GM12892 (cell line): ENCODE data around the gene CTAGE9. TPM values are rescaled to one million over a fixed set of nuclear protein-coding genes. Genes with fewer than 3 reads are reported as not detected.
"Not testable (repeated sequence)": the region's sequence is repeated elsewhere in the genome, so short reads cannot be mapped to it uniquely, and the experiment has no call there.

Experiments
- DNase-seq: peaks from one replicate; pipeline ENCODE4 v3.0.0; 2011; ENCODE audit not compliant: insufficient read length
- FAIRE-seq: peaks from 2 replicates; lab custom pipeline; 2011; peaks lifted over from hg19 to GRCh38; lab: Jason Lieb, UNC
- POLR2A ChIP-seq: IDR thresholded peaks from 2 replicates; pipeline ENCODE4 v1.6.1; 2011; ENCODE audit warnings: low read depth, low read length, control low read depth
- POLR2AphosphoS5 ChIP-seq: IDR thresholded peaks from 2 replicates; pipeline ENCODE4 v1.6.1; 2011; ENCODE audit warnings: low read depth, low read length, control low read depth
- TAF1 ChIP-seq: IDR thresholded peaks from 2 replicates; pipeline ENCODE4 v1.6.1; 2011; ENCODE audit warnings: low read depth, mild to moderate bottlenecking, control low read depth, low read length, borderline replicate concordance
- polyA plus RNA-seq: library from polyadenylated mRNA; unstranded; fragments of >200 nt; gene quantifications from one replicate; pipeline ENCODE4 v1.2.1, GENCODE V29; 2012; ENCODE audit warnings: missing spikeins, inconsistent platforms; ENCODE audit not compliant: missing spikeins

The CTAGE9 gene
- polyA plus RNA-seq, result not detected

DNA sequence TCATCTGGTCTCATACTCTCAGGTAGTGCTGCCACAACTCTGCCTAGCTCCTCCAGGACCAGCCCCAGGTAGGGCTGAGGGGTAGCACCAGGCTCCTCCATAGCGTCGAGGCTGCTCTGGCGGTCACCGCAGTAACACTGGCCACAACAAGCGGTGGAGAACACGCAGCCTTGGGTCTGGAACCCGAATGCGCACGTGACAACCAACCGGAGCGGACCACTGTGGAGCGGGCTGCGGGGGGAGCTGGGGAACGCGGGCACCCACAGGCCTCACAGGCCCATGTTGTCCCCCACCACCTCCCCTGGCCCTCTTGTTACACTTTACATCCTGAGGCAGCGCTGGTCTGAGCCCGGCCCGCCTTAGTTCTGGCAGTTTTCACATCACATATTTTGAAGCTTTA is at the start of gene CTAGE9:
Gene CTAGE9, minus strand, starts transcription at position 101 of the 400 bp plus-strand sequence. Its CDS starts 0 bp downstream, at position 101.
- not testable (repeated sequence) for FAIRE-seq, DNase-seq

DNA sequence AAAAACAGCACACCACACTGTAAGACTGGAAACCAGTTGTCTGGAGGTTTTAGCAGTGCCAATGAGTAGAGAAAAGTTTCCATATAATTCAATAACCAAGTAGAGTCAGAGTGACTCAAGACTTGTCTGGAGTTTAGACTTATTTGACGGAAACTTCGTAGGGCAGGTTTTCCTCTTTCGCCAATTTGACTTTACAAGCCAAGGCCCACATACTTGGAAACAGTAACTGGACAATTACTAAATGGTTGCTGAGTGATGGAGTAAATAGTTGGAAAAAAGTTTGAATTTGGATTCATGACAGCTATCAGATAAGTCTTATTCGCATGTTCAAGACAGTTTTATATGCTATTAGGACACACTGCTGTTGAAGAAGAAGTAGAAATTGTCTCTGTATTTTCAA is 48.1 kb upstream of the CTAGE9 start:
- DNase-seq (no peak), FAIRE-seq (no peak)
- TF ChIP-seq POLR2AphosphoS5 (no peak), TAF1 (no peak), POLR2A (no peak)

- no peak for FAIRE-seq
- TF ChIP-seq TAF1 (no peak), POLR2A (no peak), POLR2AphosphoS5 (no peak)
- DNase-seq, result no peak
These were observed 45.2 kb upstream of the CTAGE9 start for GRCh38 chr6:131756039-131756438.

DNA sequence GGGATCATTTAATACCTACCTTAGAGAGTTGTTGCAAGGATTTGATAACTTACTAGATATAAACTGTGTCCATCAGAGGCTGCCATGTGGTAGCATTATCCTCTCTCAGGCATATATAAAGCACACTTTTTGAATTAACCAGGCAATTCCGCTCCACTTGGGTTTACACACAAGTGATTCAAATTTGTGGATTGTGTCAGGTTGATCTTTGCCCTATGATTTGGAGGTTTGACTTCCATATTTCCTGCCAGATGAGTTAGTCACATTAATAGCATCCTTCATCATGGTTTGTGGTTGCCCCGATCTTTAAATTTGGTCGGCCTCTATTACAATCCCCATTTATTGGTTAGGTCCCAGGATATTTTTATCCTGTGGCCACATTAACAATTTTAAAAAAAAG is 44.8 kb upstream of the CTAGE9 start:
- no peak for DNase-seq
- no peak for TF ChIP-seq POLR2AphosphoS5
- TF ChIP-seq POLR2A, result no peak
- no peak for TF ChIP-seq TAF1
- no peak for FAIRE-seq

- no peak for DNase-seq
- TF ChIP-seq POLR2A, result no peak
- TF ChIP-seq POLR2AphosphoS5, result no peak
- no peak for TF ChIP-seq TAF1
- FAIRE-seq, result no peak
These were observed 44.1 kb upstream of the CTAGE9 start for GRCh38 chr6:131754715-131755567.

DNA sequence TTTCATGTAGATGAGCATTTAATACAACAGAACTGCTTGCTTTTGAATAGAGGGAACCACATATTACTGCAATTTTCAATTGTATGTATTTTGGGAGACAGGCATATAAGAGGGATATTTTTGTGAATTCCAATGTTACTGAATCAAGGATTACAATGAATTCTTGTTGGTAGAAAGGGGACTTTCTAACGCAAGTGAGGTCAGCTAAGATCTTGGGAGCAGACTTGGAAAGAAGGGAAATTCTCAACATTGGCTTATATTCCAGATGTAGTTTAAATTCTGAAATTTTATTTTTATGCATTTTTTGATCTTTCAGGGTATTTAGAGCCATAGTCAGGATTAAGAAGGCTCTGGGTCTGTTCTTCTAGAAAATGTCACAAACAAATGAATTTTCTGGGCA is 43.3 kb upstream of the CTAGE9 start:
- FAIRE-seq, result no peak
- no peak for DNase-seq

DNA sequence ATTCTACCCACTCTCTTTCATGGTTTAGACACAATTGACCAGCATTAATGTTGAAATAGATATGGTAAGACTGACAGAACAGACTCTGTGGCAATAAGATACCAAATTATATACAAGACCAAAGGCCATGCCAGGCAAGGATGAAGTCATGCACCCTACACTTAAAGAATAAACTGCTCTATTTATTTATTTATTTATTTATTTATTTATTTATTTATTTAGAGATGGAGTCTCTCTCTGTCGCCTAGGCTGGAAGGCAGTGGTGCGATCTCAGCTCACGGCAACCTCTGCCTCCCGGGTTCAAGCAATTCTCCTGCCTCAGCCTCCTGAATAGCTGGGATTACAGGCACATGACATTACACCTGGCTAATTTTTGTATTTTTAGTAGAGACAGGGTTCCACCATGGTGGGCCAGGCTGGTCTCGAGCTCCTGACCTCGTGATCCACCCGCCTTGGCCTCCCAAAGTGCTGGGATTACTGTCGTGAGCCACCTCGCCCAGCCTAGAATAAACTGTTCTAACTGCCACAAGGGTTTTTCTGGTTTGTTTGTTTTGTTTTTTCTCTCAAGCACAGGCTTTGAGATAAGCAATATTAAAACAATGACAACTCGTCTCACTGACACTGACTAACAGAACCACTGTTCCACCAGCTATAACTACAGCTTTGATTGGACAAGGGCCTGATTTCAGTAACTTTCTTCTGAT is 40.3 kb upstream of the CTAGE9 start:
- not testable (repeated sequence) for FAIRE-seq, DNase-seq

More for the DNA sequence above, 43.3 kb upstream of the CTAGE9 start:
- TF ChIP-seq POLR2A (no peak), POLR2AphosphoS5 (no peak), TAF1 (no peak)

- DNase-seq (no peak), FAIRE-seq (no peak)
- TF ChIP-seq TAF1 (no peak), POLR2AphosphoS5 (no peak), POLR2A (no peak)
These were observed 38.2 kb upstream of the CTAGE9 start for GRCh38 chr6:131749023-131749422.

DNA sequence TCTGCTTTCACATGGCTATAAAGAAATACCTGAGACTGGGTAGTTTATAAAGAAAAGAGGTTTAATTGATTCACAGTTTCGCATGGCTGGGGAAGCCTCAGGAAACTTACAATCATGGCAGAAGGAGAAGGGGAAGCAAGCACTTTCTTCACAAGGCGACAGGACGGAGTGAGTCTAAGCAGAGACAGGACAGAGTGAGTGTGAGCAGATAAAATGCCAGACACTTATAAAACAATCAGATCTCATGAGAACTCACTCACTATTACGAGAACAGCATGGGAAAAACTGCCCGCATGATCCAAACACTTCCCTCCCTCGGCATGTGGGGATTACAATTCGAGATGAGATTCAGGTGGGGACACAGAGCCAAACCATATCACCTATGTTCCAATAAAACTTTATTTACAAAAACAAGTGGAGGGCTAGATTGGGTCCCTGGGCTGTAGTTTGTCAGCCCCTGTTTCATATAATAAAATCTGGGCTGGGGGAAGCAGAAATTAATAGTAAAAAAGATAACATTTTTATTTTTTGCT is 37.1 kb upstream of the CTAGE9 start:
- no peak for FAIRE-seq
- no peak for DNase-seq
- TF ChIP-seq POLR2AphosphoS5, result no peak

GRCh38 chr6:131745476-131745875 is 34.7 kb upstream of the CTAGE9 start:
- no peak for DNase-seq
- no peak for TF ChIP-seq POLR2AphosphoS5
- TF ChIP-seq TAF1, result no peak
- TF ChIP-seq POLR2A, result no peak
- no peak for FAIRE-seq

GRCh38 chr6:131744432-131745287 is 33.8 kb upstream of the CTAGE9 start:
- DNase-seq, result no peak
- FAIRE-seq, result no peak
- no peak for TF ChIP-seq POLR2A
- no peak for TF ChIP-seq POLR2AphosphoS5
- no peak for TF ChIP-seq TAF1

DNA sequence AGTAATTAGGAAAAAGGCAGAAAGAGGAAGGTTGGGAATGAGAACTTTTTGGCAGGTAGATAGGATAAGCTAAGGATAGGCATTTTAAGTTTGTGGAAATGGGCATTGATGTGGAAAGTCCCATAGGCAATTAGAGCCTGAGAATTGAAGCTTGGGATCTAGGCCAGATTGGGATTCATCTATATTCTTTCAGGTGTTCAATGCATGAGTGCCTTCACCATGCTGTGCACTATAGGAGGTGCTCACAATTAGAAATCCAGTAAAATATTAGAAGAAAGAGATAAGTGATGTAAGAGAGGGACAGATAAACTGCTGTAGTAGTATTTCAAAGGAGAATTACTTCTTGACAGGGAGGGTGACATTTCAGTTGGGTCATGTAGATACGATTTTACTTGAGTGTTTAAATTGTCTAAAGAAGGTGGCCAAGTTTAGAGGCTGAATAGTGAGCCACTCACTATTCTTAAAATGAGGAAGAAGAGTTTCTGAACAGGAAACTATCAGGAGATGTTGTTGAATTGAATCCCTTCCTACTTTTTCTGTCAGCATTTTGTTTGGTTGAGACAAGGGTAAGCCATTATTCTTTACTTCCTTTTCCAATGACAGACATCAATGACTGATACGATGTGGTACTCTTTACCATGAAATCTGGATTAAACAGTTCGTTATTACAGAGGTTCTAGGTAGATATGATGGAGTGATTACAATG is 31.0 kb upstream of the CTAGE9 start:
- FAIRE-seq (no peak), DNase-seq (no peak)
- TF ChIP-seq TAF1, result no peak
- TF ChIP-seq POLR2A, result no peak
- no peak for TF ChIP-seq POLR2AphosphoS5
